Keratinocyte (primary cell): ENCODE data around the gene TRPM2. TPM values are rescaled to one million over a fixed set of nuclear protein-coding genes. Genes with fewer than 3 reads are reported as not detected.

ENCODE experiments used
- DNase-seq: peaks from one replicate; pipeline ENCODE4 v3.0.0-alpha.2; 2011; ENCODE audit warnings: low read depth, missing footprints, low spot score
- FAIRE-seq: peaks from 2 replicates; lab custom pipeline; 2011; peaks lifted over from hg19 to GRCh38; lab: Jason Lieb, UNC
- H2AFZ ChIP-seq: 2 replicates; pipeline ENCODE4 v1.6.0; 2012; ENCODE audit warnings: low read length, control low read depth, inconsistent platforms; ENCODE audit not compliant: control insufficient read depth
- H3K27ac ChIP-seq: 2 replicates; pipeline ENCODE4 v1.5.1; 2011; ENCODE audit warnings: low read length; ENCODE audit not compliant: control insufficient read depth, insufficient read depth
- H3K27me3 ChIP-seq: 3 replicates; pipeline ENCODE4 v1.6.0; 2011; ENCODE audit warnings: low read length; ENCODE audit not compliant: control insufficient read depth, insufficient read depth; ENCODE audit errors: extremely low read depth
- H3K36me3 ChIP-seq, 2 experiments: 2 replicates in 1 of 2; 3 replicates in 1 of 2; pipeline ENCODE4 v1.5.1; 2011; ENCODE audit warnings: low read length in 2 of 2, mild to moderate bottlenecking in 1 of 2; ENCODE audit not compliant: control insufficient read depth in 2 of 2, insufficient read depth in 2 of 2; ENCODE audit errors: extremely low read depth in 1 of 2
- H3K4me1 ChIP-seq: 3 replicates; pipeline ENCODE4 v1.5.1; 2011; ENCODE audit warnings: low read length; ENCODE audit not compliant: control insufficient read depth, insufficient read depth; ENCODE audit errors: extremely low read depth
- H3K4me2 ChIP-seq: 3 replicates; pipeline ENCODE4 v1.6.0; 2011; ENCODE audit warnings: low read depth, low read length; ENCODE audit not compliant: control insufficient read depth, insufficient read depth; ENCODE audit errors: extremely low read depth
- H3K4me3 ChIP-seq, 3 experiments: fragments of 200-600 bp in 1 of 3; sonication (generic) in 1 of 3; 2 replicates in 2 of 3; 3 replicates in 1 of 3; pipeline ENCODE4 v1.5.1; 2011 to 2016; ENCODE audit warnings: low read length in 3 of 3, mild to moderate bottlenecking in 3 of 3, control low read depth in 2 of 3, inconsistent platforms in 1 of 3, low read depth in 1 of 3, mixed read lengths in 1 of 3, mixed run types in 1 of 3, moderate library complexity in 1 of 3; ENCODE audit not compliant: control insufficient read depth in 2 of 3, insufficient read depth in 2 of 3; ENCODE audit errors: extremely low read depth in 1 of 3
- H3K79me2 ChIP-seq: 2 replicates; pipeline ENCODE4 v1.6.0; 2012; ENCODE audit warnings: low read length; ENCODE audit not compliant: control insufficient read depth, insufficient read depth
- H3K9ac ChIP-seq: 3 replicates; pipeline ENCODE4 v1.6.0; 2011; ENCODE audit warnings: low read length; ENCODE audit not compliant: control insufficient read depth, insufficient read depth; ENCODE audit errors: extremely low read depth
- H3K9me1 ChIP-seq: 3 replicates; pipeline ENCODE4 v1.6.0; 2011; ENCODE audit warnings: low read length; ENCODE audit not compliant: control insufficient read depth, insufficient read depth; ENCODE audit errors: extremely low read depth
- H3K9me3 ChIP-seq: 2 replicates; pipeline ENCODE4 v1.5.1; 2012; ENCODE audit warnings: low read depth, low read length; ENCODE audit not compliant: control insufficient read depth
- H4K20me1 ChIP-seq: 3 replicates; pipeline ENCODE4 v1.6.0; 2011; ENCODE audit warnings: low read length; ENCODE audit not compliant: control insufficient read depth, insufficient read depth; ENCODE audit errors: extremely low read depth
- CTCF ChIP-seq, 3 experiments: IDR thresholded peaks in 1 of 3; conservative IDR thresholded peaks in 1 of 3; optimal IDR thresholded peaks in 1 of 3; 2 replicates in 2 of 3; 3 replicates in 1 of 3; pipeline versions ENCODE3 to v1.5.1; 2011; ENCODE audit warnings: low read length in 3 of 3, mild to moderate bottlenecking in 3 of 3, moderate library complexity in 2 of 3, control low read depth in 1 of 3, inconsistent platforms in 1 of 3; ENCODE audit not compliant: insufficient read depth in 2 of 3; ENCODE audit errors: extremely low read depth in 1 of 3
- EZH2 ChIP-seq: IDR thresholded peaks from one replicate; pipeline ENCODE4 v1.6.1; 2012; ENCODE audit warnings: inconsistent platforms, mild to moderate bottlenecking, low read length, moderate library complexity
- dilution Hi-C: fragments of 300-500 bp; cut with MboI; formaldehyde crosslinking; loops from one replicate; pipeline ENCODE4 v1.7.0; 2020; ENCODE audit warnings: low sequenced_read_pairs; ENCODE audit not compliant: extremely low pct_ligation_motif_present
- polyA plus RNA-seq, 5 experiments: library from polyadenylated mRNA; depleted of rRNA in 3 of 5; stranded (reverse) in 3 of 5; stranded (forward) in 1 of 5; unstranded in 1 of 5; fragments of >200 nt; gene quantifications; 1 replicate in 1 of 5; 2 replicates in 3 of 5; 3 replicates in 1 of 5; pipeline versions ENCODE4 v1.2.1 to v1.2.3, GENCODE V29; 2011 to 2012; ENCODE audit warnings: missing spikeins in 2 of 5, low read depth in 1 of 5, low replicate concordance in 1 of 5

TRPM2 gene
- polyA plus RNA-seq, 1 donor (not counting 4 experiments of a cell fraction or from before 2014, with no cell fraction given) = 0.31 TPM

- H3K27ac ChIP-seq = no peak overlapping the region
- H4K20me1 ChIP-seq = no peaks in the 10 kb centered on the region
- H3K4me3 ChIP-seq = no peak overlapping the region
- no peaks in the 10 kb centered on the region for H3K9me3 ChIP-seq
- FAIRE-seq (no peak), DNase-seq (no peak)
- peaks cover 11 to 28% of the 10 kb centered on the region in 2 experiments for H3K36me3 ChIP-seq
- H3K27me3 ChIP-seq = no peaks in the 10 kb centered on the region
- H3K9me1 ChIP-seq = no peaks in the 10 kb centered on the region
- H3K9ac ChIP-seq = no peak overlapping the region
- no peak overlapping the region for H3K4me2 ChIP-seq
- dilution Hi-C loops = no loop called here
- TF ChIP-seq CTCF (optimal IDR thresholded peaks at IDR 0.05 in 1 of 3, IDR thresholded peaks at IDR 0.05 in 1 of 3, conservative IDR thresholded peaks at IDR 0.05 in 1 of 3; ENCODE audit: extremely low read depth in 1 of 3, insufficient read depth in 2 of 3, low read length in 3 of 3) (no peak), EZH2 (no peak)
- H2AFZ ChIP-seq = no peak overlapping the region
- H3K4me1 ChIP-seq = no peaks in the 10 kb centered on the region
- H3K79me2 ChIP-seq = no peaks in the 10 kb centered on the region
Measured at GRCh38 chr21:44324854-44325107, 28.6 kb upstream of the TRPM2 start.

GRCh38 chr21:44325386-44326271 lies 27.8 kb upstream of the TRPM2 start:
- DNase-seq (no peak), FAIRE-seq (no peak)
- no peak overlapping the region for H3K4me2 ChIP-seq
- H4K20me1 ChIP-seq = no peaks in the 10 kb centered on the region
- H3K9me3 ChIP-seq = no peaks in the 10 kb centered on the region
- H3K9me1 ChIP-seq = no peaks in the 10 kb centered on the region
- dilution Hi-C loops = no loop called here
- no peaks in the 10 kb centered on the region for H3K27me3 ChIP-seq
- H3K4me3 ChIP-seq = no peak overlapping the region
- peaks cover 11 to 23% of the 10 kb centered on the region in 2 experiments for H3K36me3 ChIP-seq
- H2AFZ ChIP-seq = no peak overlapping the region
- H3K9ac ChIP-seq = no peak overlapping the region
- no peaks in the 10 kb centered on the region for H3K4me1 ChIP-seq
- TF ChIP-seq CTCF (optimal IDR thresholded peaks at IDR 0.05 in 1 of 3, IDR thresholded peaks at IDR 0.05 in 1 of 3, conservative IDR thresholded peaks at IDR 0.05 in 1 of 3; ENCODE audit: extremely low read depth in 1 of 3, insufficient read depth in 2 of 3, low read length in 3 of 3) (no peak), EZH2 (no peak)
- no peaks in the 10 kb centered on the region for H3K79me2 ChIP-seq
- H3K27ac ChIP-seq = no peak overlapping the region
